Measurements from ENCODE around the gene ENO2.

DNA sequence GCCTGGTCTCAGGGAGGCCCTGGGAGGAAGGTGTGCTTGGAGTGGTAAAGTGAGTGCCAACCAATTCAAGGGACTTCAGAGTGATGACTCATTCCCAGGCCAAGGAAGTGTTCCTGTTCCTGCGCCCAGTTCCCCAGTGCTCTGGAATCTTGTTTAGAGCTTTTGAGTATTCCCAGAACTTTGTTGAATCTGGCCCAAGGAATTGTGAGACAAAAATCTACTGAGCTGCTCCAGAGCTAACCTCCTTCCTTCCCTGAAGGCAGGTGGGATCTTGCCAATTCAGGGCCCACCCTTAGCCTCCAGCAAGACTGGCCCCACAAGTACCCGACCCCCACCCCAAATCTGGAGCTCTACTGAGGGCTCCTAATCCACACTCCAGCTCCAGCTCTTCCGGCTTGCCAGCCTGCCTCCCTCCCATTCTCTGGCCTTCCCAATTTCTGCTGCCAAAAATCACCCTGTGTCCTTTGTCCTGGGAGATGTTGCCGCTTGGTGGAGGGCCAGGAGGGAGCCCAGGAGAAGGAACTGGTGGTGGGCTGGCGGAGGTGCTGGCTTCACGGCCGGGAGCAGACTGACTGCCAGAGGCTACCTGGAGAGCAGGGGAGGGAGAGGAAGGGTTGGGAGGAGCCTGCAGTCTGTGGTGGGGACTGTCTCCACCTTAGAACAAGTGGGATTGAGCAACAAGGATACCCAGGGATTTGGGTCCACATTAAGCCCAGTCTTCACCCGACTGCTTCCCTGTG lies 11.3 kb downstream of the ENO2 start:
- TF ChIP-seq, protein P1, sequence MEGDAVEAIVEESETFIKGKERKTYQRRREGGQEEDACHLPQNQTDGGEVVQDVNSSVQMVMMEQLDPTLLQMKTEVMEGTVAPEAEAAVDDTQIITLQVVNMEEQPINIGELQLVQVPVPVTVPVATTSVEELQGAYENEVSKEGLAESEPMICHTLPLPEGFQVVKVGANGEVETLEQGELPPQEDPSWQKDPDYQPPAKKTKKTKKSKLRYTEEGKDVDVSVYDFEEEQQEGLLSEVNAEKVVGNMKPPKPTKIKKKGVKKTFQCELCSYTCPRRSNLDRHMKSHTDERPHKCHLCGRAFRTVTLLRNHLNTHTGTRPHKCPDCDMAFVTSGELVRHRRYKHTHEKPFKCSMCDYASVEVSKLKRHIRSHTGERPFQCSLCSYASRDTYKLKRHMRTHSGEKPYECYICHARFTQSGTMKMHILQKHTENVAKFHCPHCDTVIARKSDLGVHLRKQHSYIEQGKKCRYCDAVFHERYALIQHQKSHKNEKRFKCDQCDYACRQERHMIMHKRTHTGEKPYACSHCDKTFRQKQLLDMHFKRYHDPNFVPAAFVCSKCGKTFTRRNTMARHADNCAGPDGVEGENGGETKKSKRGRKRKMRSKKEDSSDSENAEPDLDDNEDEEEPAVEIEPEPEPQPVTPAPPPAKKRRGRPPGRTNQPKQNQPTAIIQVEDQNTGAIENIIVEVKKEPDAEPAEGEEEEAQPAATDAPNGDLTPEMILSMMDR (IDR thresholded peaks at IDR 0.05; ENCODE audit: low read length): no peak
- TF ChIP-seq EZH2phosphoT487 (IDR thresholded peaks at IDR 0.05; ENCODE audit: low read length) (no peak), EZH2 (optimal IDR thresholded peaks at IDR 0.05; ENCODE audit: low read depth, low read length) (no peak)

Measured in MM.1S (cell line).